Stimulated activated CD8-positive, alpha-beta memory T cell treated with anti-CD3 and anti-CD28 coated beads, Interleukin-4, amount 100 ng/mL, for 48 hours (primary cell): ENCODE results near the gene KRTAP22-2.

Experiments
- DNase-seq: peaks from one replicate; pipeline ENCODE4 v3.0.0-alpha.2; 2020

KRTAP22-2 gene

DNA sequence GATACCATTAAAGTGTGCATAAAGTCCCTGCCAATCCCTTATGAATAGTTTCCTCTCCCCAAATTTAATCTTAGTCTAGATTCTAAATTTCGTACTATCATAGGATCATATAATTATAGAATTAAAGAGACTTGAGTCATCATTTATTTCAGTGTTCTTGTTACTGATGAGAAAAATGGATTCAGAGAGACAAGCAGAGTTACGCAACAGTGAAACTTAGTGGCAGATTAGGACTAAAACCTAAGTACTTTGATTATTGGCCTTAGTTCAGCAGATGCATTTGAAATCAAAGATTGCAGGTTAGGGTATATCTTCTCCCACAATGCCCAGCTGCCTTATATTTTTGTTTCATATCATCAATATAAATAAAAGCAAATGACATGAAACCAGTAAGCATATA lies 28.2 kb downstream of the KRTAP22-2 start:
- no peak for DNase-seq

DNA sequence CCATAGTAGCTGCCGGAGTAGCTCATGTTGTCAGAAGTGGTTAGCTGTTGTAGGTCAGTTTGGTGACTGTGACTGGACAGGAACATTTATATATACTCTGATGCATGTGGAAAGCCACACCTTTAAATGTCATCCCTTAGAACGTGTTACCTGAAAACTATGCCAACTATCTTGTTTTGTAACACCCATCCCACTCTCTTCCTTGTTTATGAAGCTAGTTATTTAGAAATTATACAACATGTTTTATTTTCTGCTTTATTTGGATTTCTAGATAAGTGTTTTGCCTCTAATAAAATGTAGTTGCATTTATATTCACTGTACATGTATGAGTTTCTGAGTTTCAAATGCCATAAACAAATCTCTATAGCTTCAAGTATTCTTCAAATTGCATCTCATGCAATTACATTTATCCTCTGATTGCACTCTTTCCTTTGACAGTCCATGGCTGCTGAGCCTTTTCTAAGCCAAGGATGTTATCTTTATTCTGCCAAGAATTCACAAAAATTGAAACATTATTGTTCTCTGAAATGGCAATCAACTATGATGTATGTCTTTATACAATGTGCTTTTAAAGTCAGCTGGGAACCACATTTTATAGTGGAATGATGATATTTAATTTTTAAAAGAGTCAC lies 28.8 kb downstream of the KRTAP22-2 start, which contains the start of gene KRTAP19-7:
Gene KRTAP19-7, minus strand, starts transcription at position 51 of the 632 bp plus-strand sequence. Its CDS starts 25 bp downstream, at position 26.
- no peak for DNase-seq

DNA sequence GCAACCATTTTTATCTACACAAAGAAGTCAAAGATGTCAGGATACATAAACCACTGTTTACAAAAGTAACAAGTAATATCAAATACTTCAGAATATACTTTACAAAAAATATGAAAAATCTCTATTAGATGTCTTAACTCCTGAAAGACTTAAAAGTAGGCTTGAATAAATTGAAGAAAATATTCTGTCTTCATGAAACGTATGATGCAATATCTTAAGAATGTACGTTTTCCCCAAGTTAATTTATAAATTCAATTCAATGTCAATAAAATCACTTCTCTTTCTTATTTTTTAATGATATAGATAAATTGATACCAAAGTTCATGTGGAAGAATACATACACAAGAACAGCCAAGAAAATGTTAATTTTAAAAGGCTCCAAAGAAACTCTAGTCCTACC lies 35.1 kb downstream of the KRTAP22-2 start:
- DNase-seq = no peak

DNA sequence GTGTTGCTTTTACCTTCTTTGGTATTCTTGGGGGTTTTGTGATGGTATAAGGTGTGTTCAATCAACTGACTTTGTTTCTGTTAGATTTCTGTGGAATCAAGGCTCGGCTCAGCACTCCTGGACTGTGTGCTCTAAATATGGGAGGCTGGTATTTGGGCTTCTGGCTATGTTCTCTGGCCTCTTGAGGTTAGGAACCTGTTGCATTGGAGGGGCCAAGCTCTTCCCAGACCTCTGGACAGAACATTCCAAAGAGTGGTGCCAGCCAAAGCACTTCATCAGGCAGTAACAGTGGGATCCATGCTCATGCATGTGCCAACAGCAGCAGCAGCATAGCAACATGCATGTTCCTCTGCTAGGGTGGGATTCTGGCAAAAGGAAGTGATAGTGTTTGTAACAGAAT lies 37.4 kb downstream of the KRTAP22-2 start:
- DNase-seq = no peak

DNA sequence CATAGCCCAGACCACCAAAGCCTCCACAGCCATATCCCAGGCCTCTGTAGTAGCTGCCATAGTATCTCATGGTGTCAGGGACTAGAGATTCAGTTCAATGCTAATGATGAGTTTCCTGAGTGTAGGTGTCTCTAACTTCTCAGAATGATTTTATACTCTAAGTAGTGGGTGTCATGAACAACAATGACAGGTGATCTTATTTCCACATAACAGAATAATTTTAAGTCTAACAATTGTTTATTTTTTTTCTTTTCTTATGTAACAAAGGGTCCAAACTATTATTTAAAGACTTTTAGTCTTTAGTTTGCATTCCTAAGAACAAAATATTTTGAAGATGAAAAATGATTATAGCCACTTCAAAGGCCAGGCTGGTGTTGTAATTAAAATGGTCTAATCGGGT lies 48.4 kb downstream of the KRTAP22-2 start, which contains the start of gene KRTAP19-6:
Gene KRTAP19-6, minus strand, starts transcription at position 101 of the 400 bp plus-strand sequence. Its CDS starts 31 bp downstream, at position 70.
- DNase-seq = no peak
